Stimulated activated CD4-positive, alpha-beta T cell treated with anti-CD3 and anti-CD28 coated beads, Interleukin-4, amount 100 ng/mL, for 1 hour (primary cell): ENCODE results near the gene LIFR.
"Not testable (repeated sequence)": the region's sequence is repeated elsewhere in the genome, so short reads cannot be mapped to it uniquely, and the experiment has no call there.

Source experiments
- DNase-seq: peaks from one replicate; pipeline ENCODE4 v3.0.0-alpha.2; 2020

LIFR gene

GRCh38 chr5:38579105-38579504, 22.7 kb upstream of the LIFR start:
- DNase-seq: no peak

GRCh38 chr5:38576961-38577684, 20.7 kb upstream of the LIFR start:
- DNase-seq: no peak

- DNase-seq: no peak
Observed at GRCh38 chr5:38576442-38576841, 20.0 kb upstream of the LIFR start.

- no peak for DNase-seq
Observed at GRCh38 chr5:38575476-38575875, 19.0 kb upstream of the LIFR start.

- DNase-seq: no peak
Observed at GRCh38 chr5:38574009-38574408, 17.6 kb upstream of the LIFR start.

- DNase-seq: no peak
Observed at GRCh38 chr5:38573521-38573920, 17.1 kb upstream of the LIFR start.

GRCh38 chr5:38569180-38569579, 12.7 kb upstream of the LIFR start:
- DNase-seq: no peak

- DNase-seq: not testable (repeated sequence)
Observed at GRCh38 chr5:38567306-38567705, 10.9 kb upstream of the LIFR start.

- no peak for DNase-seq
Observed at GRCh38 chr5:38563624-38564023, 7.2 kb upstream of the LIFR start.

- no peak for DNase-seq
Observed at GRCh38 chr5:38562444-38563210, 6.2 kb upstream of the LIFR start.

- no peak for DNase-seq
Observed at GRCh38 chr5:38559428-38559827, 3.0 kb upstream of the LIFR start.

- DNase-seq: no peak
Observed at GRCh38 chr5:38557792-38558191, 1.3 kb upstream of the LIFR start.

GRCh38 chr5:38557308-38557710, 863 bp upstream of the LIFR start:
- DNase-seq: no peak

GRCh38 chr5:38556088-38556598, 303 bp downstream of the LIFR start:
- DNase-seq: no peak

- DNase-seq: no peak
Observed at GRCh38 chr5:38555354-38556087, 925 bp downstream of the LIFR start.

GRCh38 chr5:38554861-38555260, 1.6 kb downstream of the LIFR start:
- DNase-seq: no peak

- DNase-seq: no peak
Observed at GRCh38 chr5:38554403-38554802, 2.0 kb downstream of the LIFR start.

- no peak for DNase-seq
Observed at GRCh38 chr5:38553001-38553521, 3.4 kb downstream of the LIFR start.

GRCh38 chr5:38551030-38552017, 5.1 kb downstream of the LIFR start:
- DNase-seq: no peak

GRCh38 chr5:38548064-38548759, 8.2 kb downstream of the LIFR start:
- no peak for DNase-seq

- DNase-seq: no peak
Observed at GRCh38 chr5:38547257-38547656, 9.2 kb downstream of the LIFR start.
